CD4-positive, alpha-beta memory T cell (primary cell): Measurements from ENCODE around the gene DAB1. TPM values are rescaled to one million over a fixed set of nuclear protein-coding genes. Genes with fewer than 3 reads are reported as not detected.

ENCODE experiments used
- CTCF ChIA-PET: fragments of 350-600 bp; sonication (Branson Sonifier 250); formaldehyde crosslinking; loops from one replicate; lab custom pipeline; 2021; ENCODE audit warnings: inconsistent platforms; ENCODE audit not compliant: partially characterized antibody; lab: Charles Lee
- POLR2A ChIA-PET: fragments of 350-600 bp; sonication (Branson Sonifier 250); formaldehyde crosslinking; loops from one replicate; lab custom pipeline; 2021; ENCODE audit not compliant: partially characterized antibody; lab: Charles Lee
- DNase-seq, 5 donors: peaks; one replicate each; pipeline versions ENCODE4 v3.0.0 to v3.0.0-alpha.2; 2020 to 2022; ENCODE audit warnings: mixed read lengths in 1 of 5
- H3K27ac ChIP-seq: one replicate; pipeline ENCODE4 v1.7.0; 2013; ENCODE audit warnings: low read depth, low read length
- H3K27me3 ChIP-seq: 2 replicates; pipeline ENCODE4 v1.7.0; 2013; ENCODE audit warnings: mild to moderate bottlenecking, low read length, moderate library complexity; ENCODE audit not compliant: insufficient read depth
- H3K36me3 ChIP-seq: 2 replicates; pipeline ENCODE4 v1.7.0; 2013; ENCODE audit warnings: mild to moderate bottlenecking, low read length, moderate library complexity; ENCODE audit not compliant: insufficient read depth
- H3K4me1 ChIP-seq: 2 replicates; pipeline ENCODE4 v1.7.0; 2013; ENCODE audit warnings: mild to moderate bottlenecking, low read length, moderate library complexity; ENCODE audit not compliant: insufficient read depth
- H3K4me3 ChIP-seq, 2 donors: one replicate each; pipeline ENCODE4 v1.7.0; 2013; ENCODE audit warnings: low read length in 2 of 2, mild to moderate bottlenecking in 1 of 2
- H3K9me3 ChIP-seq, 2 donors: one replicate each; pipeline ENCODE4 v1.7.0; 2013; ENCODE audit warnings: low read length in 2 of 2, control low read depth in 1 of 2; ENCODE audit not compliant: control insufficient read depth in 1 of 2
- H3K27ac Mint-ChIP-seq, 7 donors: one replicate each; pipeline ENCODE4 v1.8.0; 2020 to 2021; ENCODE audit warnings: mixed read lengths in 7 of 7, mild to moderate bottlenecking in 6 of 7, inconsistent platforms in 3 of 7, moderate library complexity in 3 of 7
- H3K27me3 Mint-ChIP-seq, 2 donors: one replicate each; pipeline ENCODE4 v1.8.0; 2020 to 2021; ENCODE audit warnings: mixed read lengths in 2 of 2
- H3K36me3 Mint-ChIP-seq, 2 donors: one replicate each; pipeline ENCODE4 v1.8.0; 2020 to 2021; ENCODE audit warnings: mixed read lengths in 2 of 2, inconsistent platforms in 1 of 2, mild to moderate bottlenecking in 1 of 2
- H3K4me1 Mint-ChIP-seq, 4 donors: one replicate each; pipeline ENCODE4 v1.8.0; 2020 to 2021; ENCODE audit warnings: mixed read lengths in 4 of 4, mild to moderate bottlenecking in 1 of 4
- H3K4me3 Mint-ChIP-seq, 8 donors: one replicate each; pipeline ENCODE4 v1.8.0; 2020 to 2021; ENCODE audit warnings: mixed read lengths in 8 of 8, mild to moderate bottlenecking in 7 of 8, moderate library complexity in 6 of 8, inconsistent platforms in 3 of 8
- H3K9me3 Mint-ChIP-seq, 8 donors: one replicate each; pipeline ENCODE4 v1.8.0; 2020 to 2021; ENCODE audit warnings: mixed read lengths in 8 of 8, mild to moderate bottlenecking in 5 of 8, inconsistent platforms in 3 of 8, moderate library complexity in 1 of 8
- intact Hi-C: fragments of 100-400 bp; cut with micrococcal nuclease; formaldehyde crosslinking; loops from one replicate; pipeline ENCODE4 v1.15.1; 2023
- polyA plus RNA-seq, 2 donors: library from polyadenylated mRNA; unstranded; fragments of 300-500 nt; fragmentation: Illumina TruSeq; gene quantifications; one replicate each; pipeline ENCODE4 v1.2.3, GENCODE V29; 2021
- total RNA-seq, 2 experiments: library from RNA; stranded (reverse); gene quantifications; one replicate each; pipeline ENCODE4 v1.2.3, GENCODE V29; 2021

Gene DAB1
- total and polyA plus RNA-seq, 4 experiments from 2014 or later: 1.5 to 3.9 (median 3.2) TPM

DNA sequence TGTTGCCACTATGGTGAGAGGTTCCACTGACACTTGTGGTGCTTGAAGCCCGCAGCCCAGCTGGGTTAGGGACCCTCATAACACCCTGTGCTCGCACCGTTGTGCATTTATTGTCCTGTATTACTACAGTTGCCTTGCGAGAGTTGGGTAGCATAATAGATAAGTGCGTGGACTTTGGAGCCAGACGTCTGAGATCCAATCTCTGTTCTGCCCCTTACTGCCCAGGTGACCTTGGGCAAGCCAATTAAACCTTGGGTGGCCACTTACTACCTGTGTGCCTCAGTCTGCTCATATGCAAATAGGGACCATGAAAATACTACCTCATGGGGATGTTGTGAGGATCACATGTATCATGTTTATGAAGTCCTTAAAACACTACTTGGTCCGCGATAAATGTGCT is 471.4 kb downstream of the DAB1 start:
- DNase-seq: no peak
- H3K4me1 Mint-ChIP-seq: no peaks in the 10 kb centered on the region
- ChIA-PET POLR2A (no interaction called here), CTCF (no interaction called here)
- Histone ChIP-seq H3K27me3 (no peaks in the 10 kb centered on the region), H3K27ac (no peak overlapping the region), H3K4me1 (no peaks in the 10 kb centered on the region), H3K4me3 (no peak overlapping the region), H3K9me3 (no peaks in the 10 kb centered on the region), H3K36me3 (no peaks in the 10 kb centered on the region)
- intact Hi-C loops: no loop called here
- peaks cover under 1 to 5% of the 10 kb centered on the region in 2 donors for H3K27me3 Mint-ChIP-seq
- no peak overlapping the region for H3K27ac Mint-ChIP-seq
- no peaks in the 10 kb centered on the region for H3K36me3 Mint-ChIP-seq
- peaks cover 0 to 2% (median 0%) of the 10 kb centered on the region in 8 donors for H3K9me3 Mint-ChIP-seq
- no peak overlapping the region for H3K4me3 Mint-ChIP-seq

DNA sequence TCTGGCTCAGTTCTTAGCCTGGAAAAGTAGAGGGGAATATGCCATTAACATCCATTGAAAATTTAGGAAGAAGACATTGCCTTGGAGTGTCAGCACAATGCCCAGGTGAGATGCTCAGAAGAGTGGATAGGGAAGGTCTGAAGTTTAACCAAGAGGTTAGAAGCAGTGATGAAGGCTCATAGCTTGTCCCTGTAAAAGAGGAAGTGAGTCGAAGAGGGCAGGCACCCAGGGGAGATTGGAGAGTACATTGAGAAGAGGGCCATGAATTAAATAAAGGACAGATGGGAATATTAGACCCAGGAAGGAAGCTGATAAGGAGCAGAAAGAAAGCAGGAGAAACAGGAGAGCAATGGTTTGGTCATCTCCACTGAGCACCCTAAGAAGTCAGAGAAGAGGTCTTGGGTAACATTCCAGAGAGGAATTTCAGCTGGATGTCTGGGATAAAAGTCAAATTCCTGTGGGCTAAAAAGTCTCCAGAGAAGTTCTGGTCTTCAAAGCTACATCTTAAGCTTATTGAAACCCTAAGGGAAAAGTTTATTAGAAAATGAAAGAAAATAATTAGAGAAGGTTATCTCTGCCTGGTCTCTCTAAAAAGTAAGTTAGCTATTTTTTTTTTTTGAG is 475.3 kb downstream of the DAB1 start:
- H3K36me3 ChIP-seq: no peaks in the 10 kb centered on the region
- Mint-ChIP-seq H3K27me3 (no peaks in the 10 kb centered on the region), H3K36me3 (no peaks in the 10 kb centered on the region), H3K4me1 (no peaks in the 10 kb centered on the region), H3K9me3 (no peaks in the 10 kb centered on the region), H3K4me3 (no peak overlapping the region), H3K27ac (no peak overlapping the region)
- H3K4me1 ChIP-seq: no peaks in the 10 kb centered on the region
- POLR2A ChIA-PET: no interaction called here
- CTCF ChIA-PET: no interaction called here
- H3K27me3 ChIP-seq: no peaks in the 10 kb centered on the region
- no peaks in the 10 kb centered on the region for H3K9me3 ChIP-seq
- H3K27ac ChIP-seq: no peak overlapping the region
- no peak for DNase-seq
- intact Hi-C loops: no loop called here
- no peak overlapping the region for H3K4me3 ChIP-seq
